HepG2 (cell line): ENCODE data around the gene FRMD8. TPM values are rescaled to one million over a fixed set of nuclear protein-coding genes. Genes with fewer than 3 reads are reported as not detected.

ENCODE experiments used
- BCLAF1 ChIP-seq: fragments of 450-650 bp; IDR thresholded peaks from 2 replicates; pipeline ENCODE4 v1.6.1; 2017; ENCODE audit warnings: mild to moderate bottlenecking
- ETS1 ChIP-seq: sonication (generic); formaldehyde crosslinking; IDR thresholded peaks from 2 replicates; pipeline ENCODE4 v1.4.0; 2020; ENCODE audit warnings: missing genetic modification reagents
- GATA4 ChIP-seq: sonication (generic); IDR thresholded peaks from 2 replicates; pipeline ENCODE4 v1.6.1; 2016; ENCODE audit warnings: antibody characterized with exemption, low read depth, borderline replicate concordance
- HOMEZ ChIP-seq: IDR thresholded peaks from 2 replicates; pipeline ENCODE4 v1.6.1; 2016; ENCODE audit warnings: low read depth
- HOXA9 ChIP-seq: sonication (generic); formaldehyde crosslinking; IDR thresholded peaks from 2 replicates; pipeline ENCODE4 v1.8.1; 2022; ENCODE audit warnings: missing genetic modification reagents, mild to moderate bottlenecking, moderate library complexity, borderline replicate concordance
- PRDM15 ChIP-seq: sonication (generic); formaldehyde crosslinking; IDR thresholded peaks from 2 replicates; pipeline ENCODE4 v1.4.0; 2020; ENCODE audit warnings: missing genetic modification reagents
- REST ChIP-seq, 2 experiments: IDR thresholded peaks; 2 replicates each; pipeline ENCODE4 v1.6.1; 2011 to 2012; ENCODE audit warnings: low read length in 2 of 2, borderline replicate concordance in 1 of 2, low read depth in 1 of 2, mild to moderate bottlenecking in 1 of 2, moderate library complexity in 1 of 2
- ZNF230 ChIP-seq: sonication (generic); formaldehyde crosslinking; IDR thresholded peaks from 2 replicates; pipeline ENCODE4 v1.4.0; 2020; ENCODE audit warnings: mild to moderate bottlenecking, missing genetic modification reagents
- ZNF350 ChIP-seq: sonication (generic); formaldehyde crosslinking; IDR thresholded peaks from 2 replicates; pipeline ENCODE4 v1.4.0; 2020; ENCODE audit warnings: mild to moderate bottlenecking, low read depth, missing genetic modification reagents, borderline replicate concordance
- ZNF572 ChIP-seq: sonication (generic); formaldehyde crosslinking; IDR thresholded peaks from 2 replicates; pipeline ENCODE4 v1.5.1; 2020; ENCODE audit warnings: mild to moderate bottlenecking, missing genetic modification reagents
- ZNF652 ChIP-seq: IDR thresholded peaks from 2 replicates; pipeline ENCODE4 v1.6.1; 2016; ENCODE audit warnings: low read depth, borderline replicate concordance
- ZNF678 ChIP-seq: sonication (generic); formaldehyde crosslinking; IDR thresholded peaks from 2 replicates; pipeline ENCODE4 v1.4.0; 2020; ENCODE audit warnings: mild to moderate bottlenecking, missing genetic modification reagents
- polyA plus RNA-seq, 8 experiments: library from polyadenylated mRNA; depleted of rRNA in 3 of 8; stranded (reverse) in 7 of 8; unstranded in 1 of 8; fragments of >200 nt; fragmentation: Illumina TruSeq in 4 of 8; extraction: Trizol in 4 of 8; gene quantifications; 2 replicates each; pipeline versions ENCODE4 v1.2.1 to v1.2.3, GENCODE V29; 2011 to 2016; ENCODE audit warnings: low read depth in 4 of 8, missing spikeins in 1 of 8, mixed read lengths in 1 of 8; ENCODE audit not compliant: insufficient read depth in 1 of 8
- total RNA-seq, 5 experiments: library from RNA; depleted of rRNA; stranded (reverse); fragments of >200 nt; fragmentation: Illumina TruSeq; extraction: Trizol; gene quantifications; 2 replicates each; pipeline ENCODE4 v1.2.3, GENCODE V29; 2016; ENCODE audit warnings: low read depth in 1 of 5

FRMD8 gene
- total and polyA plus RNA-seq, 2 of the 13 experiments (the other 11 are each of a cell fraction or from before 2014, with no cell fraction given): 5.8 to 20.6 TPM

- TF ChIP-seq ZNF652 (peak; percentile 45; the same call in 1 of the 2 replicates), REST (IDR thresholded peaks at IDR 0.05; ENCODE audit: borderline replicate concordance in 1 of 2, low read depth in 1 of 2, low read length in 2 of 2) (0 out of 4 replicates have a peak, but pooled peaks of 1 of the 2 experiments have one; percentile 30), ZNF678 (CRISPR knock-in tag) (no peak; the same call in 1 of the 2 replicates), ZNF572 (CRISPR knock-in tag) (0 out of 2 replicates have a peak, but pooled peaks have one; percentile 6), GATA4 (peak; percentile 30; the same call in 1 of the 2 replicates), ZNF230 (CRISPR knock-in tag) (0 out of 2 replicates have a peak, but pooled peaks have one; percentile 85), ETS1 (CRISPR knock-in tag) (no peak), BCLAF1 (no peak), PRDM15 (CRISPR knock-in tag) (no peak; the same call in 1 of the 2 replicates), HOXA9 (CRISPR knock-in tag) (no peak; the same call in 1 of the 2 replicates), ZNF350 (CRISPR knock-in tag) (peak; percentile 92), HOMEZ (CRISPR knock-in tag) (no peak)
These were observed 4.2 kb upstream of the FRMD8 start, which contains the start of gene SLC25A45 (continued) for GRCh38 chr11:65382033-65382803.
